ENCODE data around the gene MCRIP1.

DNA sequence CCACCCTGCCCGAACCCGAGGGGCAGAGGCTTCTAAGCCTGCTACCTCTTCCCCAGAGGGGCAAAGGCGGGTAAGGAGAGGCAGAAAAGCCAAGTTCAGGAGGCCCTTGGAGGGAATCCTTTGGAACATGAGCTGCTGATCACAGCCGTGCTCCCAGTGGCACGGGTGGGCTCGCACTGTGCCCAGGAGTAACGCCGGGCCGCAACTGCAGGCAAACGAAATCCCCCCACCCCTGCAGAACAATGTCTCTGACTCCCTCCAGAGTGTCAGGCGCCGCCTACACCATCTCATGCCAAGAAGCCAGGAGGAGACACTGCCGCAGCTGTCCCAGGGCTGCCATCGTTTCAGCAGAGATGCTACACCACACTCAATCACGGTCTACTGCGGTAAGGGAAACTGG, 18.3 kb upstream of the MCRIP1 start:
- TF ChIP-seq ZFP3 (CRISPR knock-in tag; IDR thresholded peaks at IDR 0.05): no peak
- TF ChIP-seq TOX (CRISPR knock-in tag; IDR thresholded peaks at IDR 0.05; ENCODE audit: borderline replicate concordance): no peak
